ENCODE data around the gene FARS2. TPM values are rescaled to one million over a fixed set of nuclear protein-coding genes. Genes with fewer than 3 reads are reported as not detected.

The FARS2 gene
- total and polyA plus RNA-seq, 2 donors (not counting 1 experiment from before 2014, with no cell fraction given): 11.0 to 18.5 TPM

DNA sequence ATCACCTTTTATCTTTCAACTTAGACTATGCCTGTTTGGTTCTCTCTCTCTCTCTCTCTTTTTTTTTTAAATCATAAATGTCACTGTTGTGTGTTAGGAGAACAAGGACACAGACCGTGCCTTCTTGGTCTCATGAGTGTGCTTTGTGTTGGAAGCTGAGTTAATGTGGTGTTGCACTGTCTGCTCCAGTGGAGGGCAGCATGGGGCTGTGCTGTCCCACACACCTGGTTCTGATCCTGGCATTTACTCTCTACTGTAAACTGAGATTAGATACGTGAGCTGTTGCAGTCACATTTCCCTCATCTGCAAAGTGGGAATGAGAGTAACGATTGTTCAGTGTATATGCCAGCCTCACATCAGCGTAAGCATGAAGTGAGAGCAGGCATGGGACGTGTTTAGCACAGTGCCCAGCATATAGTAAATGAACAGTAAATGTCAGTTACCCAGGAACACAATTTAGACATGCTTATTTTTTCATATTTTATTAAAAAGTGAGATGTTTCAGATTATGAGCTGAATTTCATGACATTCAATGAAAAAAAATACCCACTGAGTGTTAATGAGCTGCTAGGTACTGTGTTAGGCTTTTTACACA, 161.1 kb downstream of the FARS2 start:
- no peaks in the 10 kb centered on the region for H3K36me3 ChIP-seq (ENCODE audit: control insufficient read depth, insufficient read depth, low read length)
- H3K4me2 ChIP-seq (ENCODE audit: extremely low read depth, insufficient read depth, low read length): no peak overlapping the region
- no peaks in the 10 kb centered on the region for H3K4me1 ChIP-seq (ENCODE audit: control insufficient read depth, extremely low read depth, insufficient read depth, low read length)
- H2AFZ ChIP-seq (ENCODE audit: low read length): no peak overlapping the region
- no peak overlapping the region for H3K27ac ChIP-seq (ENCODE audit: insufficient read depth, low read length)
- H3K9me3 ChIP-seq (ENCODE audit: control insufficient read depth, insufficient read depth, low read depth, low read length): no peaks in the 10 kb centered on the region
- TF ChIP-seq, protein P1, sequence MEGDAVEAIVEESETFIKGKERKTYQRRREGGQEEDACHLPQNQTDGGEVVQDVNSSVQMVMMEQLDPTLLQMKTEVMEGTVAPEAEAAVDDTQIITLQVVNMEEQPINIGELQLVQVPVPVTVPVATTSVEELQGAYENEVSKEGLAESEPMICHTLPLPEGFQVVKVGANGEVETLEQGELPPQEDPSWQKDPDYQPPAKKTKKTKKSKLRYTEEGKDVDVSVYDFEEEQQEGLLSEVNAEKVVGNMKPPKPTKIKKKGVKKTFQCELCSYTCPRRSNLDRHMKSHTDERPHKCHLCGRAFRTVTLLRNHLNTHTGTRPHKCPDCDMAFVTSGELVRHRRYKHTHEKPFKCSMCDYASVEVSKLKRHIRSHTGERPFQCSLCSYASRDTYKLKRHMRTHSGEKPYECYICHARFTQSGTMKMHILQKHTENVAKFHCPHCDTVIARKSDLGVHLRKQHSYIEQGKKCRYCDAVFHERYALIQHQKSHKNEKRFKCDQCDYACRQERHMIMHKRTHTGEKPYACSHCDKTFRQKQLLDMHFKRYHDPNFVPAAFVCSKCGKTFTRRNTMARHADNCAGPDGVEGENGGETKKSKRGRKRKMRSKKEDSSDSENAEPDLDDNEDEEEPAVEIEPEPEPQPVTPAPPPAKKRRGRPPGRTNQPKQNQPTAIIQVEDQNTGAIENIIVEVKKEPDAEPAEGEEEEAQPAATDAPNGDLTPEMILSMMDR (conservative IDR thresholded peaks at IDR 0.05 in 1 of 2, IDR thresholded peaks at IDR 0.05 in 1 of 2; ENCODE audit: low read depth in 1 of 2, low read length in 2 of 2): peak; percentile 57 to 67
- TF ChIP-seq EZH2 (IDR thresholded peaks at IDR 0.05; ENCODE audit: low read length, missing control alignments): no peak
- H3K9ac ChIP-seq (ENCODE audit: insufficient read depth, low read length): no peak overlapping the region
- no peaks in the 10 kb centered on the region for H4K20me1 ChIP-seq (ENCODE audit: control insufficient read depth, extremely low read depth, insufficient read depth, low read length)
- H3K4me3 ChIP-seq (replicated peaks in 1 of 4; ENCODE audit: control extremely low read depth in 1 of 4, insufficient read depth in 1 of 4, low read depth in 3 of 4, low read length in 4 of 4): no peak overlapping the region
- H3K79me2 ChIP-seq (ENCODE audit: control insufficient read depth, insufficient read depth, low read length): no peaks in the 10 kb centered on the region
- peak; percentile 33 to 39 for DNase-seq (ENCODE audit: low read depth in 2 of 2)
- no peaks in the 10 kb centered on the region for H3K27me3 ChIP-seq (ENCODE audit: control insufficient read depth, insufficient read depth, low read length)

DNA sequence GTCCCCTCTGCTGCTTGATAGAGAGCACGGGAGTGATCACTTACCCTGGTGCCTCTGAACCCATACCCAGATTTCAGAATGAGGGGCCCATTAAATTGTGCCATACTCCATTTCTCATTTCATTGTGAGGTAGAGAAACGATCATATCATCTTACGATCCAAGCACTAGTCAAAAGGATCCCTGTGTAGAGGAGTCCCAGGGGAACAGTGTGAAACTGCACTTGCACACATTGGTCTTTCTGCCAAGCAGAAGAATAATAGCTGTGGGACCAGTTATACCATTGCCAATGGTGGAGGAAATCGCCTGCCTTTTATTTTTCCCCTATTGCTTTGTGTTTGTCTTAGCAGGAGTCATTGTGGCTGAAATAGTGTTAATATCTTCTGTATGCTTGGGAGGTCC, 161.9 kb downstream of the FARS2 start:
- no peak overlapping the region for H3K9ac ChIP-seq (ENCODE audit: insufficient read depth, low read length)
- no peak overlapping the region for H2AFZ ChIP-seq (ENCODE audit: low read length)
- H3K27me3 ChIP-seq (ENCODE audit: control insufficient read depth, insufficient read depth, low read length): no peaks in the 10 kb centered on the region
- H3K9me3 ChIP-seq (ENCODE audit: control insufficient read depth, insufficient read depth, low read depth, low read length): no peaks in the 10 kb centered on the region
- H3K79me2 ChIP-seq (ENCODE audit: control insufficient read depth, insufficient read depth, low read length): no peaks in the 10 kb centered on the region
- H3K27ac ChIP-seq (ENCODE audit: insufficient read depth, low read length): no peak overlapping the region
- TF ChIP-seq EZH2 (IDR thresholded peaks at IDR 0.05; ENCODE audit: low read length, missing control alignments): no peak
- TF ChIP-seq, protein P1 (conservative IDR thresholded peaks at IDR 0.05 in 1 of 2, IDR thresholded peaks at IDR 0.05 in 1 of 2; ENCODE audit: low read depth in 1 of 2, low read length in 2 of 2): no peak
- H3K4me1 ChIP-seq (ENCODE audit: control insufficient read depth, extremely low read depth, insufficient read depth, low read length): no peaks in the 10 kb centered on the region
- no peak for DNase-seq (ENCODE audit: low read depth in 2 of 2)
- no peak overlapping the region for H3K4me2 ChIP-seq (ENCODE audit: extremely low read depth, insufficient read depth, low read length)
- no peaks in the 10 kb centered on the region for H3K36me3 ChIP-seq (ENCODE audit: control insufficient read depth, insufficient read depth, low read length)
- H3K4me3 ChIP-seq (replicated peaks in 1 of 4; ENCODE audit: control extremely low read depth in 1 of 4, insufficient read depth in 1 of 4, low read depth in 3 of 4, low read length in 4 of 4): no peak overlapping the region
- no peaks in the 10 kb centered on the region for H4K20me1 ChIP-seq (ENCODE audit: control insufficient read depth, extremely low read depth, insufficient read depth, low read length)

DNA sequence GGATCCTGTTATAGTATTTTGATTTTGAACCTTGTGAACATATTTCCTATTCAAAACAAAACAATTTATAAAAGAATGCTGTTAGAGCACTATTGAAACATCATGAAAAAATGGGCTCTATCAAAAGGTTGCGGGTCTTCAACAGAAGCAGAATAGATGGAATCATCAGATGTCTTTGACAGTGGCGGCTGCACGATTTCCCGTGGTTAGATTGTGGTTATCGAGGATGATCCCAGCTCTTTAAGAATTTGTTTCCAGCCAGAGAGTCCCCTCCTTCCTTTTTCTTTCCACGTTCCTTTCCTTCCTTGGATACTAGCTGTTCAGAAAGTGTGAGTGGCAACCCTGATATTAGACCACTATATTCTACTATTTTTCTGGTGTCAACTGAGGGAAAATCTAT, 163.4 kb downstream of the FARS2 start:
- Histone ChIP-seq H4K20me1 (ENCODE audit: control insufficient read depth, extremely low read depth, insufficient read depth, low read length) (no peaks in the 10 kb centered on the region), H3K4me1 (ENCODE audit: control insufficient read depth, extremely low read depth, insufficient read depth, low read length) (no peaks in the 10 kb centered on the region), H3K4me2 (ENCODE audit: extremely low read depth, insufficient read depth, low read length) (no peak overlapping the region), H3K9me3 (ENCODE audit: control insufficient read depth, insufficient read depth, low read depth, low read length) (no peaks in the 10 kb centered on the region), H3K9ac (ENCODE audit: insufficient read depth, low read length) (no peak overlapping the region), H3K27me3 (ENCODE audit: control insufficient read depth, insufficient read depth, low read length) (no peaks in the 10 kb centered on the region), H3K79me2 (ENCODE audit: control insufficient read depth, insufficient read depth, low read length) (no peaks in the 10 kb centered on the region), H3K4me3 (replicated peaks in 1 of 4; ENCODE audit: control extremely low read depth in 1 of 4, insufficient read depth in 1 of 4, low read depth in 3 of 4, low read length in 4 of 4) (no peak overlapping the region), H2AFZ (ENCODE audit: low read length) (no peak overlapping the region), H3K36me3 (ENCODE audit: control insufficient read depth, insufficient read depth, low read length) (no peaks in the 10 kb centered on the region), H3K27ac (ENCODE audit: insufficient read depth, low read length) (no peak overlapping the region)
- DNase-seq (ENCODE audit: low read depth in 2 of 2): peak in 1 of 2 donors; percentile 15
- TF ChIP-seq, protein P1 (conservative IDR thresholded peaks at IDR 0.05 in 1 of 2, IDR thresholded peaks at IDR 0.05 in 1 of 2; ENCODE audit: low read depth in 1 of 2, low read length in 2 of 2): no peak
- TF ChIP-seq EZH2 (IDR thresholded peaks at IDR 0.05; ENCODE audit: low read length, missing control alignments): no peak

Measured in fibroblast of lung (primary cell).